SK-N-SH (cell line): Measurements from ENCODE around the gene PKDCC. TPM values are rescaled to one million over a fixed set of nuclear protein-coding genes. Genes with fewer than 3 reads are reported as not detected.

Experiments
- CTCF ChIA-PET: fragments of 300-600, 350-600 bp; formaldehyde crosslinking; extraction: SDS; loops from one replicate; lab custom pipeline; 2021; lab: Yijun Ruan, JAX
- POLR2A ChIA-PET: fragments of 350-600 bp; sonication (Branson Sonifier 250); formaldehyde crosslinking; extraction: SDS; loops from one replicate; lab custom pipeline; 2020; ENCODE audit warnings: antibody characterized with exemption, inconsistent platforms; lab: Yijun Ruan, JAX
- DNase-seq: peaks from one replicate; pipeline ENCODE4 v3.0.0; 2012
- H2AFZ ChIP-seq: fragments of 200-600 bp; sonication (generic); 2 replicates; pipeline ENCODE4 v1.8.1; 2016; ENCODE audit warnings: antibody characterized with exemption, mild to moderate bottlenecking, low read depth
- H3F3A ChIP-seq: fragments of 200-600 bp; sonication (generic); replicated peaks from 2 replicates; pipeline ENCODE3; 2016; ENCODE audit warnings: antibody characterized with exemption, mild to moderate bottlenecking; ENCODE audit not compliant: insufficient read depth
- H3K27ac ChIP-seq, 2 experiments: fragments of 200-500 bp in 1 of 2; fragments of 200-600 bp in 1 of 2; sonication (Bioruptor generic) in 1 of 2; sonication (generic), shearing (Covaris generic) in 1 of 2; 2 replicates each; pipeline versions ENCODE4 v1.5.1 to v1.6.1; 2014 to 2016; ENCODE audit warnings: low read depth in 2 of 2, inconsistent platforms in 1 of 2, low read length in 1 of 2, mild to moderate bottlenecking in 1 of 2, mixed read lengths in 1 of 2
- H3K27me3 ChIP-seq: fragments of 200-600 bp; sonication (generic), shearing (Covaris generic); 2 replicates; pipeline ENCODE4 v1.6.1; 2016; ENCODE audit warnings: mixed run types; ENCODE audit not compliant: insufficient read depth
- H3K36me3 ChIP-seq, 2 experiments: fragments of 200-500 bp in 1 of 2; fragments of 200-600 bp in 1 of 2; sonication (Bioruptor generic) in 1 of 2; sonication (generic) in 1 of 2; replicated peaks in 1 of 2; 2 replicates each; pipeline versions ENCODE3 to v1.5.1; 2014 to 2016; ENCODE audit warnings: low read length in 1 of 2, mild to moderate bottlenecking in 1 of 2; ENCODE audit not compliant: insufficient read depth in 2 of 2, control insufficient read depth in 1 of 2
- H3K4me1 ChIP-seq, 2 experiments: fragments of 200-500 bp in 1 of 2; fragments of 200-600 bp in 1 of 2; sonication (Bioruptor generic) in 1 of 2; sonication (generic), shearing (Covaris generic) in 1 of 2; 2 replicates each; pipeline versions ENCODE4 v1.5.1 to v1.6.1; 2014 to 2016; ENCODE audit warnings: low read depth in 1 of 2, low read length in 1 of 2, mixed run types in 1 of 2; ENCODE audit not compliant: insufficient read depth in 2 of 2, control insufficient read depth in 1 of 2
- H3K4me2 ChIP-seq: fragments of 200-600 bp; sonication (generic), shearing (Covaris generic); 2 replicates; pipeline ENCODE4 v1.6.1; 2017; ENCODE audit warnings: mixed run types
- H3K4me3 ChIP-seq, 2 experiments: fragments of 200-500 bp in 1 of 2; fragments of 200-600 bp in 1 of 2; sonication (Bioruptor generic) in 1 of 2; sonication (generic), shearing (Covaris generic) in 1 of 2; 2 replicates each; pipeline versions ENCODE4 v1.5.1 to v1.8.1; 2014 to 2016; ENCODE audit warnings: low read depth in 2 of 2, inconsistent platforms in 1 of 2, low read length in 1 of 2, mild to moderate bottlenecking in 1 of 2, mixed read lengths in 1 of 2, moderate library complexity in 1 of 2
- H3K79me2 ChIP-seq: fragments of 200-600 bp; sonication (generic); 2 replicates; pipeline ENCODE4 v1.8.1; 2017; ENCODE audit warnings: mild to moderate bottlenecking; ENCODE audit not compliant: insufficient read depth
- H3K9ac ChIP-seq: fragments of 200-600 bp; sonication (generic); 2 replicates; pipeline ENCODE4 v1.6.1; 2017; ENCODE audit warnings: mixed run types
- H3K9me2 ChIP-seq: fragments of 200-600 bp; sonication (generic); 2 replicates; pipeline ENCODE4 v1.6.1; 2017; ENCODE audit warnings: mixed run types
- H3K9me3 ChIP-seq: fragments of 200-600 bp; sonication (generic); 2 replicates; pipeline ENCODE4 v1.6.1; 2017; ENCODE audit warnings: mixed run types, mild to moderate bottlenecking, moderate library complexity
- H4K20me1 ChIP-seq: fragments of 200-600 bp; sonication (generic); 2 replicates; pipeline ENCODE4 v1.6.1; 2017; ENCODE audit warnings: mild to moderate bottlenecking, mixed run types; ENCODE audit not compliant: insufficient read depth
- GABPA ChIP-seq: IDR thresholded peaks from 2 replicates; pipeline ENCODE4 v1.4.0; 2012; ENCODE audit warnings: low read depth, mild to moderate bottlenecking
- JUND ChIP-seq: IDR thresholded peaks from 2 replicates; pipeline ENCODE4 v1.4.0; 2012
- MEF2A ChIP-seq: IDR thresholded peaks from 2 replicates; pipeline ENCODE4 v1.4.0; 2012; ENCODE audit warnings: low read depth, borderline replicate concordance
- MXI1 ChIP-seq: IDR thresholded peaks from 2 replicates; pipeline ENCODE4 v1.6.1; 2012; ENCODE audit warnings: mild to moderate bottlenecking, low read depth, low read length, improper control_type of control experiment
- NFIC ChIP-seq: IDR thresholded peaks from 2 replicates; pipeline ENCODE4 v1.4.0; 2012; ENCODE audit warnings: borderline replicate concordance
- POLR2AphosphoS5 ChIP-seq: IDR thresholded peaks from 2 replicates; pipeline ENCODE4 v1.6.1; 2012; ENCODE audit warnings: low read depth, low read length
- RCOR1 ChIP-seq: fragments of 150-350 bp; IDR thresholded peaks from 2 replicates; pipeline ENCODE4 v1.6.1; 2017; ENCODE audit warnings: antibody characterized with exemption, low read length
- RFX5 ChIP-seq: IDR thresholded peaks from 2 replicates; pipeline ENCODE4 v1.6.1; 2012; ENCODE audit warnings: mild to moderate bottlenecking, improper control_type of control experiment, low read length
- TAF1 ChIP-seq: IDR thresholded peaks from 2 replicates; pipeline ENCODE4 v1.6.1; 2012; ENCODE audit warnings: low read depth, mild to moderate bottlenecking, low read length, moderate library complexity, borderline replicate concordance
- TEAD4 ChIP-seq: IDR thresholded peaks from 2 replicates; pipeline ENCODE4 v1.4.0; 2012; ENCODE audit warnings: mild to moderate bottlenecking, borderline replicate concordance; ENCODE audit not compliant: insufficient read depth
- YY1 ChIP-seq: IDR thresholded peaks from 2 replicates; pipeline ENCODE4 v1.4.0; 2012; ENCODE audit warnings: low read depth, mild to moderate bottlenecking
- WGBS: methylation state at CpG from one replicate; pipeline ENCODE4 v1.1.6; 2017; ENCODE audit warnings: low lambda C conversion rate; 5-methylcytosine and 5-hydroxymethylcytosine counted together
- polyA plus RNA-seq, 3 experiments: library from polyadenylated mRNA; depleted of rRNA; stranded (reverse); fragments of >200 nt; gene quantifications; 2 replicates each; pipeline ENCODE4 v1.2.3, GENCODE V29; 2012
- TF ChIP-seq, protein P1 (sequence below): fragments of 150-350 bp; IDR thresholded peaks from 2 replicates; pipeline ENCODE4 v1.6.1; 2017; ENCODE audit warnings: antibody characterized with exemption, low read length, low read depth, borderline replicate concordance
- TF ChIP-seq, protein P2 (sequence below): IDR thresholded peaks from 2 replicates; pipeline ENCODE4 v1.4.0; 2012; ENCODE audit warnings: low read depth
- TF ChIP-seq, protein P3 (sequence below): IDR thresholded peaks from 2 replicates; pipeline ENCODE4; 2012
- TF ChIP-seq, protein P4 (sequence below): fragments of 150-350 bp; IDR thresholded peaks from 2 replicates; pipeline ENCODE4 v1.6.1; 2016; ENCODE audit warnings: mild to moderate bottlenecking, low read depth, low read length

PKDCC gene
- polyA plus RNA-seq, 1 of the 3 experiments (the other 2 are of a cell fraction): 16.0 TPM

DNA sequence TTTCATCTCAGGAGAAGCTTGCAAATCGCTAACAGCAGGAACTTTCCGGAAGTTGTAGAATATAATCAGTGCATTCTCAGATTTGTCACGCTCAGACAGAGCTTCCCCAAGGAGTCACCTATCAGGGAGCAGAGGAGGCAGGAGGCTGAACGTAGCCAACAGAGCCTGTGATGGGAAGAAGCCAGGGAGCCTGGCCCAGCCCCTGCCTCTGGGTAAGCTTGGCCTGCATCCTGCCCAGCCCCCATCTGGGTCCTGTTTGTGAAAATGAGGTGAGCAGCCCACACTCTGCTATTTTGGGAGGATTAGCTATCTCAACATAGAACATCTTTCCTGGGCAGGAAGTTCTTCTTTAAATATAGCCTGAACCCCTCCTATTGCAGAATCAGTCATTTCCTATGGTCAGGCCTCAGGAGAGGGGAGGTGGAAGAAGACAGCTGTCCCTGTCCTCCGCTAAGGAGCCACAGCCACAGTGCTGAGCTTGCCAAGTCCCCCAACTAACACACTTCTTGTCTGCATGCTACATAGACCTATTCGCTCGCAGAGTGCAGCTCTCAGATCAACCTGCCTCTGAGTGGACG, 19.2 kb upstream of the PKDCC start:
- Histone ChIP-seq H3F3A (no peaks in the 10 kb centered on the region), H3K36me3 (no peaks in the 10 kb centered on the region), H3K4me3 (no peak overlapping the region), H3K27ac (no peak overlapping the region), H4K20me1 (no peaks in the 10 kb centered on the region), H3K9me2 (no peaks in the 10 kb centered on the region), H3K4me2 (no peak overlapping the region), H2AFZ (peak overlapping the region; percentile 12; the same call in 1 of the 2 replicates), H3K9ac (no peak overlapping the region), H3K27me3 (no peaks in the 10 kb centered on the region), H3K79me2 (no peaks in the 10 kb centered on the region), H3K4me1 (peaks cover 30 to 32% of the 10 kb centered on the region in 2 experiments), H3K9me3 (no peaks in the 10 kb centered on the region)
- ChIA-PET POLR2A (interaction anchor here (0.6 to 2.3 kb wide), 3 partner anchors 15 to 20 kb away, joined by 3 to 15 read pairs (median 4); partner anchors contain the start of gene PKDCC), CTCF (interaction anchor here (0.6 to 2.1 kb wide), 7 partner anchors 14 to 159 kb away, joined by 3 to 10 read pairs (median 3); no protein-coding TSS in a partner anchor)
- TF ChIP-seq TEAD4: no peak
- no peak for TF ChIP-seq GABPA
- no peak for TF ChIP-seq RCOR1
- TF ChIP-seq, protein P1, sequence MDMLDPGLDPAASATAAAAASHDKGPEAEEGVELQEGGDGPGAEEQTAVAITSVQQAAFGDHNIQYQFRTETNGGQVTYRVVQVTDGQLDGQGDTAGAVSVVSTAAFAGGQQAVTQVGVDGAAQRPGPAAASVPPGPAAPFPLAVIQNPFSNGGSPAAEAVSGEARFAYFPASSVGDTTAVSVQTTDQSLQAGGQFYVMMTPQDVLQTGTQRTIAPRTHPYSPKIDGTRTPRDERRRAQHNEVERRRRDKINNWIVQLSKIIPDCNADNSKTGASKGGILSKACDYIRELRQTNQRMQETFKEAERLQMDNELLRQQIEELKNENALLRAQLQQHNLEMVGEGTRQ: no peak
- no peak for TF ChIP-seq NFIC
- TF ChIP-seq POLR2AphosphoS5: no peak
- no peak for TF ChIP-seq MXI1
- TF ChIP-seq, protein P2, sequence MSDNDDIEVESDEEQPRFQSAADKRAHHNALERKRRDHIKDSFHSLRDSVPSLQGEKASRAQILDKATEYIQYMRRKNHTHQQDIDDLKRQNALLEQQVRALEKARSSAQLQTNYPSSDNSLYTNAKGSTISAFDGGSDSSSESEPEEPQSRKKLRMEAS: no peak
- TF ChIP-seq, protein P3, sequence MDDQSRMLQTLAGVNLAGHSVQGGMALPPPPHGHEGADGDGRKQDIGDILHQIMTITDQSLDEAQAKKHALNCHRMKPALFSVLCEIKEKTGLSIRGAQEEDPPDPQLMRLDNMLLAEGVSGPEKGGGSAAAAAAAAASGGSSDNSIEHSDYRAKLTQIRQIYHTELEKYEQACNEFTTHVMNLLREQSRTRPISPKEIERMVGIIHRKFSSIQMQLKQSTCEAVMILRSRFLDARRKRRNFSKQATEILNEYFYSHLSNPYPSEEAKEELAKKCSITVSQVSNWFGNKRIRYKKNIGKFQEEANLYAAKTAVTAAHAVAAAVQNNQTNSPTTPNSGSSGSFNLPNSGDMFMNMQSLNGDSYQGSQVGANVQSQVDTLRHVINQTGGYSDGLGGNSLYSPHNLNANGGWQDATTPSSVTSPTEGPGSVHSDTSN: no peak
- TF ChIP-seq, protein P4, sequence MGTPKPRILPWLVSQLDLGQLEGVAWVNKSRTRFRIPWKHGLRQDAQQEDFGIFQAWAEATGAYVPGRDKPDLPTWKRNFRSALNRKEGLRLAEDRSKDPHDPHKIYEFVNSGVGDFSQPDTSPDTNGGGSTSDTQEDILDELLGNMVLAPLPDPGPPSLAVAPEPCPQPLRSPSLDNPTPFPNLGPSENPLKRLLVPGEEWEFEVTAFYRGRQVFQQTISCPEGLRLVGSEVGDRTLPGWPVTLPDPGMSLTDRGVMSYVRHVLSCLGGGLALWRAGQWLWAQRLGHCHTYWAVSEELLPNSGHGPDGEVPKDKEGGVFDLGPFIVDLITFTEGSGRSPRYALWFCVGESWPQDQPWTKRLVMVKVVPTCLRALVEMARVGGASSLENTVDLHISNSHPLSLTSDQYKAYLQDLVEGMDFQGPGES: no peak
- TF ChIP-seq TAF1: no peak
- no peak for TF ChIP-seq MEF2A
- no peak for TF ChIP-seq JUND
- no peak for TF ChIP-seq RFX5
- no peak for TF ChIP-seq YY1
- no peak for DNase-seq
- 85% methylated on average over 8 of the region's 8 CpGs for WGBS
